ENCODE data around the gene PRR29.
"Not testable (repeated sequence)": the region's sequence is repeated elsewhere in the genome, so short reads cannot be mapped to it uniquely, and the experiment has no call there.

Gene PRR29

DNA sequence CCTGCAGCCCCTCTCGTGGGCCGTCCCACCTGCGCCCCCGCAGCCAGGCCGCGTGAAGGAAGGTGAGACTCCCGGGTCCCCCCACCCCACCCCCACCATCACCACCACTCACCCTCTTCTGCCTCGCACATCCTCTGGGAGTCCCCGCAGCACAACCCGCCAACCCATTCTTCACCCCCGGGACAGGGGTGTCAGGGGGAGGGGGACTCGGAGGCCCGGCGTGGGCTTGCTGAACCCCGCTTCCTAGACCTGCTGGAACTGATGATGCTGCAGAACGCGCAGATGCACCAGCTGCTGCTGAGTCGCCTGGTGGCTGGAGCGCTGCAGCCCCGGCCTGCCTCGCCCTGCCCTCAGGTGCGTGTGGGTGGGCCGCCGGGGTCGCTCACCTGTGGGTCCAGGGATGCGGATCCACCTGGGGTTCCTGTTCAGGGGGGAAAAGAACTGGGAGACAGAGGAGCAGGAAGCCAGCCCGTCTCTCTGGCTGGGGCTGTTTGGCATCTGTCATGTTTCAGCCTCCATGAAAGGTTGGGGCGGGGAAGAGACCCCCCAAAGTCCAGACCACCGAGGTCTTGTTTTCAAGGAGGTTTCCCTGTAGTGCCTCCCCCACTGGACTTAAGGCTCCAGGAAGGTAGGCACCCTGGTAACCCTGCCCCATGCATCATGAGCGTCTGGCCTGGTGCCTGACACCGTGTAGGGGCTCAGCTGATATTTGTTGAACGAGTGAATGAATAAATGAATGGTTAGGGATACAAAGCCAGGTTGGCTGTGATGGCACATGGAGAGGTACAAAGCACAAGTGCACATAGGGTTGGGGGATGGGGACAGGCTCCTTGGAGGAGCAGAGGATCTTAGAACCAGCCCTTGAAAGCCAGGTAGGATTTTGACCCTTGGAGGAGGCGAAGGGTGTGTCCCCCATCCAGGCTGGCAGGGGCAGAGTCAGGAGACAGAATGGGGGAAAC, 849 bp downstream of the PRR29 start:
- no peak for DNase-seq

DNA sequence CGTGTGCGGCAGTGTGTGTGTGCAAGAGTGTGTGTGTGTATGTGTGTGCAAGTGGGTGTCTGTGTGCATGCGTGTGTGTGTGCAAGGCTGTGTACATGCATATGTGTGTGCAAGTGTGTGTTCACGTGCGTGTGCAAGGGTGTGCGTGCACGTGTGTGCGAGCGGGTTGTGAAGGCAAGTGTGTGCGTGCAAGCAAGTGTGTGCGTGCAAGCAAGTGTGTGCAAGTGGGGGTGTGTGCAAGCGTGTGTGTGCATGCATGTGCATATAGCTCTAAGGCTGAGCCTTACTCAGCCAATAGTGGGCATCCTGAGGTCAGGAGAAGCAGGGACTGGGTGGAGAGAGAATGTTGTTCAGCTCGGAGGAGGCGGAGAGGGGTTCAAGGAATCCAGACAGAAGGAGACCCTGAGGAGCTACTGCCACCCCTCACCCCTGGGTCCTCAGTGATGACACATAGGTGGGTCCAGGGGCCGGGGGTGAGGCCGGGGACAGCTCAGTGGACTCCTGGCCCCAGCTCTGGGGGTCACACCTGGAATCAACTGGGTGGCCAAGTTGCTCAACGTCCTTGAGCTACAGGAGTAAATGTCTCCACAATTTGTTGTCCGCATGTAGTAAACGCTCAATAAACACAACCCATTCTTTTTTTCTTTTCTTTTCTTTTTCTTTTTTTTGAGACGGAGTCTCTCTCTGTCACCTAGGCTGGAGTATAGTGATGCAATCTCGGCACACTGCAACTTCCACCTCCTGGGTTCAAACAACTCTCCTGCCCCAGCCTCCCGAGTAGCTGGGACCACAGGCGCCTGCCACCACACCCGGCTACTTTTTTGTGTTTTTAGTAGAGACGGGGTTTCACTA, 1.8 kb downstream of the PRR29 start:
- no peak for DNase-seq

DNA sequence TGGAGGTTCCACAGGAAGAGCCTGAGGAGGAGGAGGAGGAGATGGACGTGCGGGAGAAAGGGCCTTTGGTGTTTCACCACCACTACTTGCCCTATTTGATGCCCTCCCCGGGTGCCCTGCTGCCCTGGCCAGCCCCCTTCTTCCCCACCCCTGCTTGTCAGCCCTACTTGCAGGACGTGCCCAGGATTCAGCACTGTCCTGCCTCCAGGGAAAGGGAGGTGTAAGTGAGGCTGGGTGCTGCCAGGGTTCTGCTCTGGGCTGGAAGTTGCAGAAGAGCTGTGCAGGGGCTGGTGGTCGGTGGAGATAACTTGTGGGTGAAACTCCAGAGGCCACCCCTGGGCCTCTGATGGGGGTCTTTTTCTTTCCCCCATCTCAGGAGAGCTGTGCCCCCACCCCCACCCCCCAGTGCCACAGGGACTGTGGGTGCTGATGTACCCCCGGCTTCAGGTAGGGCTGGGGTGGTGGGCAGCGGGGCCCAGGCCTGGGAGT, 3.0 kb downstream of the PRR29 start:
- no peak for DNase-seq

DNA sequence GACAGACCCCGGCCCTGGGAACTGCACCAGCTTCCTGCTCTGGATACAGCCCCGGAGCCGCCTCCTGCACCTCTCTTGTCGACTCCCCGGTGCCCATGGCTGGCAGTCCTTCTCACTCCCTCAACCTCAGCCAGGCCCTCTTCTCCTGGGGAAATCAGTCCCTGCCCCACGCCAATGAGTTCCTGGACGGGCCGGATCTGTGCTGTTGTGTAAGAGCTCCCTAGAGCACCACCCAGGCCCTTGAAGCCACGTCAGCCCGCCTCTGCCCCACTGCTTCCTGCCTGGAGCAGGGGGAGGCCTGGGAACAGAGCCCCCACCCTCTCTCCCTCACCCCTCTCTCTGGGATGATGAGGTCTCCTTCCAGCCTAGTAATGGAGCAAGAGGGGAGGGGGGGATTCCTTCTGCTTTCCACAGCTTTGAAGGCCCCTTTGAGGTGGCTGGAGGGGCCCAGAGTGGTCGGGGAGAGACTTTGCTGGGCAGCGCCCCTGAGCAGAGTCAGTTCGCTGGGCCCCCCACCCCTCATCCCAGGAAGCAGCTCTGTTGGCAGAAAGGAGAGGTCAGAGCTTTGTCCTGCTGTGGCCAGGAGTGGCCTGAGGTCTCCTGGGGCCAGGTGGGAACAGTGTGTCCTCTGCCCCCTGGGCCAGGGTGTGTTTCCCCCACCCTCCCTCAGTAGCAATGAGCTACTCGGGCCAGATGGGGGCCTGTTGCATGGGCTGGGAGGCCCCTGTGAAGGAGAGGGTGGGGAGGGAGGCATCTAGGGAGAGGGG, 3.8 kb downstream of the PRR29 start:
- DNase-seq = no peak

DNA sequence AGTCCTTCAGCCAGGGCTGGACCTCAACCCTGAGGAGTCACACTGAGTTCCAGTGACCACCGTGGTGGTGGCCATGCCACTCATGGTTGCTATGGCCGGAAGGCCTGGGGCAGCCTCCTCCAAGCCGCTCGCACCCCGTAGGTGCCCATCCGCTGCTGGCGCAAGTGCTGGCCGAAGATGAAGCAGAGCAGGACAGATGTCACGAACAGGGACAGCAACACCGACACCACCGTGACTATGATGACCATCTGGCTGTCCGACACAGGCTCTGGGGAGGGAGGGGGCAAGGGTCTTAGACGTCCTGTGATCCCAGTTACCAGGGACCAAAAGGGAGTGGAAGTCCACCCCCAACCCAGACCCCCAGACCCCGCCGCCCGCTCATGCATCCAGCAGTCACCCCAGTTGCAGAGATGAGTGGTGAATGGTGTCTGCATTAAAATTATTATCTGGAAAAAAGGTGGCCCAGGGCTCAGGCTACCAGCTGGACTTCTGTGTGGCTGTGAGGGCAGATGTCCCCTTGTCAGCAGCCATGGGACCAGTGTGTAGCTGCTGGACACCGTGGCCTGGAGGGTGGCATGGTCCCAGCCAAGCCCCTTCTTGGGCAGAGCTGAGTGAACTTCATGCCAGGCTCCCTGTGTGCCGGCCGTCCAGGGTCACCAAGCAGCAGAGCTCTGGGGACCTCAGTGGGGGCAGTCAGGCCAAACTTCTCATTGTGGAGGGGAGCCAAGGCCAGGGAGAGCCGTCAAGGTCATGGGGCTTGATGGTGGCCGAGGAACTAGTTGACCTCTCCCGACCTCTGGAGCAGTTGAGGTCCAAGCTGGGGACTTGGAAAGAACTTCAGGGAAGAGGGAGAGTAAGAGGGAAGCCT, 4.7 kb downstream of the PRR29 start:
- DNase-seq = no peak

DNA sequence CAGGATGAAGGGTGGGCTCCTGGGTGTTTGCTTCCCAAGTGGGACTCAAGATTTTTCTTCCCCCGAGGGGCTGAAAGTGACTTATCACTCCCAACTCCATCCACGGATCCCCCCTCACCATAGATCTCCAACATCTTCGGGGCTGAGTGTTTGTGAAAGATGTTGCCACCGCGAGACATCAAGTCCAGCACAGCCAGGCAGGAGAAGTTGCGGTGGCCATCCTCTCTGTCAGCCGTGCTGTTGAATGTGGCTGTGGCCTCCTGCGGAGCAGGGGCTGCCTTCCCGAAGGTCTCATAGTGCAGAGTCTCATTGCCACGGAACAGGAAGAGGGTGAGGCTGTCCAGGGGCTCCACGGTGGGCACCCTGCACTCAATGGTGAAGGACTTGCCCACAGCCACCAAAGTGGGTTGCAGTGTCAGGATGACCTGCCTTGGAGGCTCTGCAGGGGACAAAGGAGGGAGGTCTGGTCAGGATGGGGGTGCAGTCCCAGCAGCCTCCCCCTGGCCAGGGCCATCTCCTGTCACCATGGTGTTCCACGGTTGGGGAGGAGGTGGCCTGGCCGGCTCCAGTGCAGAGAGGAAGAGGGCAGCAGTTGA, 5.5 kb downstream of the PRR29 start:
- DNase-seq = no peak

DNA sequence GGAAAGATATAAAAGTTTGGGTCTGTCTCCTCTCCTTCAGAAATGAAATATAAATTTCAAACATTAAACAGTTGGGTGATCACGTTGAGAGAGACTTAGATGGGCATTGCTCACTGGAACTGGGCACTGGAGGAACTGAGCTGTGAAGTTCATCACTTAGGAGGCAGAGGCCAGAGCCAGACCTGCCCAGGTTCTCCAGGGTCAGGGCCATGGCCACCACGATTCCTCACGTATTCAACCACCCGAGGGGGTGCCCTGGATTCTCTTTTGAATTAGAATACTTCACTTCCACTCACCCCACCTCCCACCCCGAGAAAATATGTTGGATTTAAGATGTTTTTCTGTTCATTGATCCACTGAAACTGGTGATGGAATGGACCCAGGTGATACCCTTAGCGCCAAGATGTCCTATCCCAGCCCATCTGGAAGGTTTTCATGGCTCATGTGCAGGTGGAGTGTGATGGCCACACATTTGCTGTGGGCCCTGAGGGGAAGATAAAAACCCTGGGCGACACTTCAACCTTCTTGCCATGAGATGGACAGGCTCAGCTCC, 6.1 kb downstream of the PRR29 start:
- DNase-seq = no peak

DNA sequence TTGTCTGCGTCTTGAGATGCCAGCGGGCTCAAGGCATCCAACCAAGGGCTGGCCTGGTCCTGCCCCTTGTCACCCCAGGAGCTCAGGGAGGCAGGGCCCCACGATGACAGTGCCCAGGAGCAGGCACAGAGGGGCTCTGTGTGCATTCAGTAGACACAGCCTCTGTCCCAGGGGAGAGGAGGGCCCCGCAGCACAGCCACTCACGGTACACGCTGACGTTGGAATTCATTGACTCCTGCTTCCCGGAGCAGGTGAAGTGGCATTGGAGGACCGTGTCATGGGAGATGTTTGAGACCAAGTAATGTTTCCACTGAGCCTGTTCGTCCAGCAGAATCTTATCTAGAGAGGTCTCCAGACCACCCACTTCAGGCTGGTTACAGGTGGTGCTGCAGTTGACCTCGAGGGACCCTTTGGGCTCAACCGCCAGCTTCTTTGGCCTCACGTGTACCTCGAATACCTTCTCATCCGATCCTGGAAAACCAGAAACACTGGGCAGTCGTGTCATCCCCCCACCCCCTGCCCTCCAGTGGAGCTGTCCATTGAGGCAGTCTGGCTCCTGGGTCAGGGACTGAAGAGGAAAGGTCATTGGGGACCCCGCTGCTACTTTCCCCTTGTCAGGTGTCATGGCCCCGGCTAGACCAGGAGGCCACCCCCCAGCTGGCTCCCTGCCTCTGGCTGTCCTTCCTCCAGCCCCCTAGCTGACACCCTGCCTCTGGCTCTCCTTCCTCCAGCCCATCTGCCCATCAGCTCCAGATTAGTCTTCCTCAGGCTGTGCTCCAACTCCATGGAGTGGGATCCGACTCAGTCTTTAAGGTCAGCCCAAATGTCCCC, 7.0 kb downstream of the PRR29 start:
- no peak for DNase-seq

DNA sequence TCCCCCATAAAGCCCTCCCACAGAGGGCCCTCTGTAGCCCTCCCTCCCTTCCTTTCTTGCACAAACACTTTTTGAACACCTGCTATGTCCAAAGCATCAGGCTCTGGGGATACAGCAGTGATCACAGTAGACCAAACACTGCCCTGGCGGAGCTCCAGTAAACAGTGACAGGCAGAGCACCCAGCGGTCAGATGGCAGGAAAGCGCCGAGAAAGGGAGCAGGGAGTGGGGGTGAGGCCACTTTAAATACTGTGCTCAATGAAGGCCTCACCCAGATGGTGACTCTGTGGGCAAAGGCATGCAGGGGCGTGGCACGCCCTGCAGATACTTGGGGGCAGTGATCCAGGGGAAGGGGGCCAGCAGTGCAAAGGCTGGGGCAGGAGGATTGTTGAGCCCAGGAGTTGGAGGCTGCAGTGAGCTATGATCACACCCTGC, 7.6 kb downstream of the PRR29 start:
- no peak for DNase-seq

DNA sequence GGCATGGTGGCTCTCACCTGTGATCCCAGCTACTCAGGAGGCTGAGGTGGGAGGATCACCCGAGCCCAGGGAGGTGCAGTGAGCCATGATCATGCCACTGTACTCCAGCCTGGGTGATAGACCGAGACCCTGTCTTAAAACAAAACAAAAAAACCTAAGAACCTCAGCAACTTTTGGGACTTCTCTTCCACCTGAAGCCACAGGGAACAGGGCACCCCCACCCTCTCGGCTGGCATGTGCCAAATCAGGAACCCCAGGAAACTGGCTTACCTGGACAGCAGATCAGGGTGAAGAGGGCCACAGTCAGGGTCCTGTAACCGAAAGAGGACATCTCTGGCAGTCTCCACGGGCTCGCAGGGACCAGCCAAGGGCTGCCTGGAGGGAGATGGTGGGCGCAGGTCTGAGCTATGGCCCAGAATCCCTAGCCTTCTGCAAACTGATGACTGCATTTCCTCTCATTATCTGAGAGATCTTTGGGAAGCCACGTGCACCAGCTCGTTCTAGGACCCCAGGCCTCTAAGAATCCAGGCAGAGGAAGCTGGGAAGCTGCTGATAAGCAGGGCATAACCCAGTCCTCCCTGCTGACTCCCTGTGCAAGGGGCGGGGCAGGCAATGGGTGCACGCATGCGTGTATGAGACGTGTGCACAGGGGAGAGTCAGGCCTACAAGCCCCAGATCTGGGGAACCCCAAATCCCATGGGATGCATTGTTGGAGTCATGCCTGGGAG, 8.4 kb downstream of the PRR29 start:
- no peak for DNase-seq

DNA sequence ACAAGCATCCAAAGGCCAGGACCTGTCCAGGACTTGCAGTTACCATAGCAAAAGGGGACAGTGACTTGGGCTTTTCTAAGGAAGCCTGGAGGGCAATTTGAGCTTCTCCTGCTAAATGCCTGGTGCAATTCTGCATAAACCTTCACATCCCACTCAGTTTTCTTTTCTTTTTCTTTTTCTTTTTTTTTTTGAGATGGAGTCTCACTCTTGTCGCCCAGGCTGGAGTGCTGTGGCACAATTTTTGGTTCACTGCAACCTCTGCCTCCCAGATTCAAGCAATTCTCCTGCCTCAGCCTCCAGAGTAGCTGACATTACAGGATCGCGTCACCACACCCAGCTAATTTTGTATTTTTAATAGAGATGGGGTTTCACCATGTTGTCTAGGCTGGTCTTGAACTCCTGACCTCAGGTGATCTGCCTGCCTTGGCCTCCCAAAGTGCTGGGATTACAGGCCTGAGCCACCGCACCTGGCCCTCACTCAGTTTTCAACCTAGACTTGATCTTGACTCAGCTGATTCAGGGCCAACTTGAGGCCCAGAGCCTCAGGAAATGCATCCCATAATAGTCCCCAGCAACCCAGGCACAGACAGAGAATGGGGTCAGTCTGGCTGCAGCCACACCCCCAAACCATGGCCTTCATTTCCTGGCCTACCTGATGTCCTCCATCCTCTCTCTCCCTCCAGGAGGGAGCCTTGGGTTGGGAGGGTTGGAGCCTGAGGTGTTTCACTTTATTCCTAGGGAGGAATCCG, 9.1 kb downstream of the PRR29 start:
- not testable (repeated sequence) for DNase-seq

DNA sequence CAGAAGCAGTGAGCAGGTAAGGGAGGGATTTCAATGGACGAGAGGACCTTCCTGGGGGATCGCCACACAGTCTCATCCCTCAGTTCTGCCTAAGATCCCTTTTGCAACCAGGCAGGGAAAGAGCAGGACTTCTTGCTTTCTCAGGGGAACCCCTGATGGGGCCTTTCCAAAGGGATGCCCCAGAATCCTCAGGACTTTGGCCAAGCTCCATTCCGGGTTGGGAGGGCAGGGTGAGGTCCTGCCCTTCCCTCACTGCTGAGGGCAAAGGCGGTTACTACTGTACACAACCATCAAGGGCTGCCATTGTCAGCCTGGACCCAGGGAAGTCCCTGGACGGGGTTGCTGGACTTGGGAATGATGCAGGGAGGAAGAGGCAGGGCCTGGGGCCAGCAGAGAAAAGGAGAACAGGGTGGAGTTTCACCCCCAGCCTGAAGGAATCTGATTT, 9.7 kb downstream of the PRR29 start:
- no peak for DNase-seq

DNA sequence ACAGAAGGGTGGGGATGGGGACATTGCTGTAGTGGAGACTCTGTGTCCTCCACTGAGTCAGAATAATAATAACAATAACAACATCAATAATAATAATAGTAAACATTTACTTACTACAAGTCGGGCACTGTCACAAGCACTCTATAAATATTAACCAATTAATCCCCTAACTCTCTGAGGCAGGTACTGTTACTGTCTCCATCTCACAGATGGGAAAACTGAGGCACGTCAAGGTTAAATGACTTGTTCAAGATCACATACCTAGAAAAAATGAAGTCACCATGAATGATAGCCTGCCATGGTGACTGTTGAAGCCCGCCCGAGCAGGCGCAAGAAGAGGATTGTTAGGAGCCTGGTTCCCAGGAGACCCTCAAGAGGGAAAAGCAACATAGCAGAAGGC, 10.2 kb downstream of the PRR29 start:
- DNase-seq = no peak

DNA sequence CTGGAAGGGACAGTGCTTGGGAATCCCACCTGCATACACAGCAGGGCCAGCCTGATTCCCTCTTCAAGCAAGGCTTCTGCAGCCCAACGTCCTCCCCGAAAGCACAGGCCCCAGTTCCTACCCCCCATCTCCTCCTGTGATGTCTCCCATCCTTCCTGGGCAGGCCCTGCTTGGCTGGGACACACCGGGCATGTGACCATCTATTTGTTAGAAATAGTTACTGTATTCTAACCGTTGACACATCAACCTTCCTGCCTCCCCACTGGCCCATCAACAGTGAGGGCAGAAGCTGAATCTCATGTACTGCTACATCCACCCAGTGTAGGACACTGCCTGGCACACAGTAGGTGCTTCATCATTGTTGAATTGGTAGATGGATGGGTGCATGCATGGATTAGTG, 10.7 kb downstream of the PRR29 start:
- no peak for DNase-seq

DNA sequence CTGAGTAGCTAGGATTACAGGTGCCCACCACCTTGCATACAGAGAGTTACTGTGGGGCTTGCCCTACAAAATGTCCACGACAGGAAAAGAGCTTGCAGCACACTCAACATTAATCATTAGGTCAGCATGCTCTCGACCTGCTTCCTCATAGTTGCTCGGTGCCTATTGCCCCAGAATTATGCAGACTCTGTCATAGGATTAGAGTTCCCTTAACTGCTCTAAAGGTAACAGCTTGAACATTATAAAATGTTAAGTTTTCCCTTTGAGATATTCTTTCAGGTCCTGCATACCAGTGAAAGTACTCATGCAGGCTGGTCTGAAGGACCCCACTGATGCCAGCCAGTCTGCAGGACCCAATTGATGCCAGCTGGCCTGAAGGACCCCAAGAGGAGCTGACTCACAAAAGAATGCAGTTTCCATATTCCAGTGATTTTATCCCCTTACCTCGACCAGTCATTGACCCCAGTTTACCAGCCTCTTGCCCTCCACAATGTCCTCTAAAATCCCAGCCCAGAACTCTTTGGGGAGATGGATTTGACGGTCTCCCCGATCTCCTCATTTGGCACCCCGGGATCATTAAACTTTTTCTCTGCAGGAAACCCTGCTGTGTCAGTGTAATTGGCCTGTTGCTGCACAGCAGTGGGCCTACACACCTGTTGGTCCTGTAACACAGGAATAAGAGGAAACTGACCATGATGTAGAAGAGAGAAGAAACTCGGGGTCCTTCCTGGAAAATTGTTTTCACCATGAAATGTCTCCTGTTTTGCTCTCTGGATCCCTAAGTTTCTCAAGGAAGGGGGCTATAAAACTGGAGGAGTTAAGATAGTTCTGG, 11.6 kb downstream of the PRR29 start:
- no peak for DNase-seq

DNA sequence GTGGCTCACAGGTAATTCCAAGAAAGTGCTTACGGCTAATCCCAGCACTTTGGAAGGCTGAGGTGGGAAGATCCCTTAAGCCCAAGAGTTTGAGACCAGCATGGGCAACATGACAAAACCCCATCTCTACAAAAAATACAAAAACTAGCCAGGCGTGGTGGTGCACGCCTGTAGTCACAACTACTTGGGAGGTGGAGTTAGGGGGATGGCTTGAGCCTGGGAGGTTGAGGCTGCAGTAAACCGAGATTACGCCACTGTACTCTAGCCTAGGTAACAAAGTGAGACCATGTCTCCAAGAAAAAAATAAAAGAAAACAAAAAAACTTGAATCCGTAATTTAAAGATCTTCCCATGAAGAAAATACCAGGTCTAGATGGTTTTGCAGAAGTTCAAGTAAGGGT, 17.3 kb downstream of the PRR29 start:
- no peak for DNase-seq

DNA sequence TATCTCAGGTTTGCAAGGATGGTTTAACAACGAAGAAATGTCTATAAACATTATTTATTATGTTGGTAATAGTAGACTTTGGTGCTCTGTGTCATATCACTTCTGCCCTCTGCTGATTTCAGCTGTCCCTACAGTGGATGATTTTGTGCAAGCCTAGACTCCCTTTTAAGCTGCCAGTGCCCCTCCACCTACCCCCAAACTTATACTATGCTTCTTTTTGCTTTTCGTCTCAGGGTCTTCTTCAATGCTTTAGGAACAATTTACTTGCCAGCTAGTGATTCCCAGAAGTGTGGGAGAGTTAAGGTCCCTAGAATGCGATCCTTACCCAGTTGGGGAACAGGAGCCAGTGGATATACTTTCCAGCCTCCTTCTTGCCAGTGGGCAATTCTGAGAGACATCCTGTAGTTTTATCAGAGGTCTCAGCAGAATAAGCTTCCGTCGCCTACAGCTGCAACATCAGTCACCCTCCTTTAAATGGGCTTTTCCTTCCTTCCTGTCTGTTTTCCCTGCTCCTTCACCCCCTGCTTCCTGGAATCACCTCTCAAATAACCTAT, 18.2 kb downstream of the PRR29 start:
- no peak for DNase-seq
